ENCODE measurements around the gene SOX2.

SOX2 gene

GRCh38 chr3:181718987-181719911 is 7.5 kb downstream of the SOX2 start:
- Histone ChIP-seq H3K27me3 (ENCODE audit: low read depth, low read length) (peaks cover 6% of the 10 kb centered on the region; the same call in 1 of the 2 replicates), H3K9ac (ENCODE audit: low read length) (no peak overlapping the region), H3K4me2 (ENCODE audit: low read length) (no peak overlapping the region), H3K36me3 (replicated peaks; ENCODE audit: low read depth, low read length) (no peaks in the 10 kb centered on the region), H3K79me2 (ENCODE audit: low read length) (no peaks in the 10 kb centered on the region), H3K27ac (ENCODE audit: low read length) (no peak overlapping the region), H3K4me1 (ENCODE audit: low read length) (peaks cover 7% of the 10 kb centered on the region), H3K9me3 (ENCODE audit: insufficient read depth, low read length) (no peaks in the 10 kb centered on the region), H3K4me3 (ENCODE audit: low read length) (no peak overlapping the region), H4K20me1 (ENCODE audit: insufficient read depth, low read length) (no peaks in the 10 kb centered on the region), H2AFZ (ENCODE audit: low read depth, low read length) (no peak overlapping the region)
- TF ChIP-seq CTCF (IDR thresholded peaks at IDR 0.05; ENCODE audit: low read depth, low read length) (no peak), EZH2phosphoT487 (IDR thresholded peaks at IDR 0.05; ENCODE audit: low read depth) (no peak)

GRCh38 chr3:181719991-181720680 is 8.4 kb downstream of the SOX2 start:
- H2AFZ ChIP-seq (ENCODE audit: low read depth, low read length): no peak overlapping the region
- no peaks in the 10 kb centered on the region for H4K20me1 ChIP-seq (ENCODE audit: insufficient read depth, low read length)
- no peak overlapping the region for H3K27ac ChIP-seq (ENCODE audit: low read length)
- H3K4me3 ChIP-seq (ENCODE audit: low read length): no peak overlapping the region
- TF ChIP-seq EZH2phosphoT487 (IDR thresholded peaks at IDR 0.05; ENCODE audit: low read depth) (no peak), CTCF (IDR thresholded peaks at IDR 0.05; ENCODE audit: low read depth, low read length) (no peak)
- no peak overlapping the region for H3K9ac ChIP-seq (ENCODE audit: low read length)
- peaks cover 6% of the 10 kb centered on the region; the same call in 1 of the 2 replicates for H3K27me3 ChIP-seq (ENCODE audit: low read depth, low read length)
- H3K9me3 ChIP-seq (ENCODE audit: insufficient read depth, low read length): no peaks in the 10 kb centered on the region
- no peaks in the 10 kb centered on the region for H3K79me2 ChIP-seq (ENCODE audit: low read length)
- no peaks in the 10 kb centered on the region for H3K36me3 ChIP-seq (replicated peaks; ENCODE audit: low read depth, low read length)
- no peaks in the 10 kb centered on the region for H3K4me1 ChIP-seq (ENCODE audit: low read length)
- no peak overlapping the region for H3K4me2 ChIP-seq (ENCODE audit: low read length)

GRCh38 chr3:181721046-181721875 is 9.5 kb downstream of the SOX2 start:
- H2AFZ ChIP-seq (ENCODE audit: low read depth, low read length): no peak overlapping the region
- TF ChIP-seq EZH2phosphoT487 (IDR thresholded peaks at IDR 0.05; ENCODE audit: low read depth) (no peak), CTCF (IDR thresholded peaks at IDR 0.05; ENCODE audit: low read depth, low read length) (no peak)
- H3K4me1 ChIP-seq (ENCODE audit: low read length): no peaks in the 10 kb centered on the region
- no peak overlapping the region for H3K9ac ChIP-seq (ENCODE audit: low read length)
- H4K20me1 ChIP-seq (ENCODE audit: insufficient read depth, low read length): no peaks in the 10 kb centered on the region
- H3K27ac ChIP-seq (ENCODE audit: low read length): no peak overlapping the region
- H3K9me3 ChIP-seq (ENCODE audit: insufficient read depth, low read length): no peaks in the 10 kb centered on the region
- peaks cover 6% of the 10 kb centered on the region; the same call in 1 of the 2 replicates for H3K27me3 ChIP-seq (ENCODE audit: low read depth, low read length)
- no peaks in the 10 kb centered on the region for H3K36me3 ChIP-seq (replicated peaks; ENCODE audit: low read depth, low read length)
- no peak overlapping the region for H3K4me3 ChIP-seq (ENCODE audit: low read length)
- no peaks in the 10 kb centered on the region for H3K79me2 ChIP-seq (ENCODE audit: low read length)
- no peak overlapping the region for H3K4me2 ChIP-seq (ENCODE audit: low read length)

All from OCI-LY3 (cell line).